Activated T-cell treated with anti-CD3 and anti-CD28 coated beads for 48 hours (primary cell): ENCODE results near the gene FAS.
"Not testable (repeated sequence)": the region's sequence is repeated elsewhere in the genome, so short reads cannot be mapped to it uniquely, and the experiment has no call there.

Experiments
- DNase-seq: peaks from one replicate; pipeline ENCODE4 v3.0.0-alpha.2; 2020; ENCODE audit warnings: low read depth

FAS gene

DNA sequence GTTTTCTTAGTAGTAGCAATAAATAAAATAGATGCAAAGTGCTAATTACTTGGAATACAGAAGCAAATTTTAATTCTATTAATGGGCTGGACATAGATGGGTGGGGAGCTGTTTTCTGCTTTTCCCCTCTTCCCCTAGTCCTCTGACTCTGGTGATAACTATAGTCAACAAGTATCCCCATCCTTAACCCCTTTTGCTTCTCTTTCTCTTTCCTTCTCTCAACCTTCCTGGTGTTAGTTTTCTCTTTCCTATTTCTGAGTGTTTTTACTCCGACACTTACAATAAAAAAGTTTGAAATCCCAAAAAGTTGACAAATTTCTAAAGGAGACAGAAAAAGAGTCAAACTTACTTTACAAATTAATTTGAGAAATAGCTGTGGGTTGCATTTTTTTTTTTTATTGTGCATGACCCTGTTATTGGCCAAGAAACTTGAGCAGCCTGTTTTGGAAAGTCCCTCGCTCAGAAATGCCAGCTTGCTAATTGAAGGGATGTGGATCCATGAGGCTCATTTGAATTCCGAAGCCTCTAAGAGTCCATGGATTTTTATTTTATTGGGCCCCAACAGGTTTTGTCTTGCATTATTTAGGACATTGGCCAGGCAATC lies 2.4 kb downstream of the FAS start:
- DNase-seq = no peak

DNA sequence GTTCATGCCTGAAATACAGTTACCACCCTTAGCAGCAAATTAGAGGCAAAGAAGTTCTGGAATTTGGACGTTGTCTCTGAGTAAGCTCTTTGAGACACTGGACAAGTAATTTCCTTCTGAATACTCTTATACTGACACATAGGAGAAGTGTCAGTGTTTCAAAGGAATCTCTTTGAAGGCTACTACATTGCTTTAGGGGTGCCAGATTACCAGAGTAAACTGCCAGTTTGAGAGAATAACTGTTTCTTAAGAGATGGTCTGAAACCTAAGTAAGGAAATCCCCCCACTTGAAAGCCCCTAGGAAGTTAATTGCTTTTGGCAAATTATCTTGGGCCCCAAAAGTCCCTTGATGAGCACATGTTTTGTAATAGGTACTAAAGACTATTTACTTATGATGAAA lies 3.4 kb downstream of the FAS start:
- no peak for DNase-seq

DNA sequence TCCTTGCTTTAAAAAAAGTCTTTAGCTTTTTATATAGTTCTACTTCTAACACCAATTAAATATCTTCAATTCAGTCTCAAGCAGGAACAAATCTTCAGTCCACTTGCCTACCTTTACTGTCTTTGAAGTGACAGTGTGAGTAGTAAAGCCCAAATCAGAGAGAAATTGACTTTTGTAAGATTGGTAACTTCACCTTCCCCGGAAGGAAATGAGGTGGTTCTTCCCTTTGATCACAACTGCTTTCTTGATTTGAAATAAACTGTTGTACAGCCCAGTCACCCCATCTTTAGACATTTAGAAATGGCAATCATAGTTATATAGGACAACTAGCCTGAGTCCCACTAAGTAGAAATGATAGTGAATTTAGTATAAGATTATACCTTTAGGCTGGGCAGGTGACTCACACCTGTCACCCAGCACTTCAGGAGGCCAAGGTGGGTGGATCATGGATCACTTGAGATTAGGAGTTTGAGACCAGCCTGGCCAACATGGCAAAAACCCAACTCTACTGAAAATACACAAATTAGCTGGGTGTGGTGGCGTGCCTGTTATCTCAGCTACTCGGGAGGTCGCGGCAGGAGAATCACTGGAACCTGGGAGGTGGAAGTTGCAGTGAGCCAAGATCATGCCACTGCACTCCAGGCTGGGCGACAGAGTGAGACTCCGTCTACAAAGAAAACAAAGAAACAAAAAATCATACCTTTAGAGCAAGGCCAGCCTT lies 4.7 kb downstream of the FAS start:
- DNase-seq = no peak

DNA sequence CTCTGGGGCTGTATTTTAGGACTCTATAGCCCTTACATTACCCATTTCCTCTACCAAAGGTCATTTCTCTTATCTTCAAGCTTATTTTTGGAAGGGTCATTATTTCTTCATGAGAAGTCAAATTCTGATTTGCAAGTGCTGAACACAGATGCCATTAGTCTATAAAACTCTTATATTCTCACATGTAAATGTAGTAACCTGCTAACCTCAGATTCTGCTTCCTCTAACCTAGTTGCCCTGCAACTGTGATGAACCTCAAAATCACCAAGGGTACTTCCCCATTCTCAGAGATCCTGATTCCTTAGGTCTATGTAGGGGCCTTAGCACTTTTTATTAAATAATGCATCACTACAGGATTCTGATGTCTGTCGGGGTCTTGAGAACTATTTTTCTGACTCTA lies 6.3 kb downstream of the FAS start:
- no peak for DNase-seq

DNA sequence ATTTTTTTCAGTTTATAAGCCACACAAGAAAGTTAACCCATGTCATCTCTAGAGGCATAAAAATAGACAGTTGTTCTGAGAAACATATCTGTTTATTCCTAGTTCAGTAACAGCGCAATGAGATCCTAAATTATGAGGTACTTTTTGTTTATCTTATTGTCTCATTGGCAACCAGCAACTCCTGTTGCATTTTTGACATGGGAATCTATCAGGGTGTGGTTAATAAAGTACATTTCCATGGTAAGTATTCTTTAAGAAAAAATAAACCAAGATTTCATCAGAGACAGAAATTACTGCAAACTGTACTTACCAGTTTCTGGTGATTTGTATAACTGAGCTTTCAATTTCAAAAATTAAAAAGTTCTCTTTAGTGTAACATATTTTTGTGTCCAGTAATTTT lies 9.0 kb downstream of the FAS start:
- no peak for DNase-seq

DNA sequence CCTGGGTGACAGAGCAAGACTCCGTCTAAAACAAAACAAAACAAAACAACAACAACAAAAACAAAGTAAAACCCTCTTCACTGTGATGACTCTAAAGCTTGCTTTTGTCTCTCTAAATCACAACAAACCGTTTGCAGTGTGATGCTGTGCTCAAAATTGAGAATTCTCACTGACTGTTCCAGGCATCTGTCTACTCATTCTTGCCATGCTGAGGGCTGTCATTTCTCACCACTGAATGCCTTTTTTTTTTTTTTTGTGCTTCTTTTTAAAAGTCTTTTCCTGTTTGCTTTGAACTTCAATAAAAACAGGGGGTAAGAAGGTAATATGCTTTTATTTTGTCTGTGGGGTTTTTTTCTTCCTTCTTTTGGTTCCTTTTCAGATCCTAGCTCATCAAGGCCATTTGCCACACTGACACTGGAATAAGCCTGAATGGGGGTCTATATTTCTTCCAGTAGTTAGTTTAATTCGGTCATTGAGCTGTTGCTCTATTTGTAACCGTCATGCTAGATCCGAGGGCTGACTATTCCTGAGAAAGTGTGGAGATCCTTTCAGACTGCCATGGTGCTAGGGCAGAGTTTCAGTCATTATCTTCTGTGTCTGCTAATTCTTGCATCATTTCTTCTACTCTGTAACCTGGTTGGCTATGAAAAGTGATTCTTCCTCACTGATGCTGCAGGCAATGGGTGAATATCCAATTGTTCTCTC lies 10.6 kb downstream of the FAS start:
- no peak for DNase-seq

DNA sequence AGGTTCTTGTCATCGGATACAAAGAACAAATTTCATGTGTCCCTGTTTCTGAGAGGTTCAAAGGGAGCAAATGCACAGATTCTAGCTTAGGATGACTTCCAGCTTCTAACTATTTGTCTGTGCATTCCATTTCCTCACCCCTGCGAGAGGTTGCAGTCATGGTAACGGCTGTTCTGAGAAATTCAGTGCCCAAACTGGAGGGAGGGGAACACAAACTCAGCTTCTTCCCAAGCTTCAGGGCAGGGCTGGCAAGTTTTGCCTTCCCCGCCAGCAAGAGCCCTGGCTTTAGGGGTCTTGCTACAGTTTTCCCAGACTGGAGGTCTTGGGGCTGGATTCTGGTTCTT lies 11.1 kb downstream of the FAS start:
- no peak for DNase-seq

DNA sequence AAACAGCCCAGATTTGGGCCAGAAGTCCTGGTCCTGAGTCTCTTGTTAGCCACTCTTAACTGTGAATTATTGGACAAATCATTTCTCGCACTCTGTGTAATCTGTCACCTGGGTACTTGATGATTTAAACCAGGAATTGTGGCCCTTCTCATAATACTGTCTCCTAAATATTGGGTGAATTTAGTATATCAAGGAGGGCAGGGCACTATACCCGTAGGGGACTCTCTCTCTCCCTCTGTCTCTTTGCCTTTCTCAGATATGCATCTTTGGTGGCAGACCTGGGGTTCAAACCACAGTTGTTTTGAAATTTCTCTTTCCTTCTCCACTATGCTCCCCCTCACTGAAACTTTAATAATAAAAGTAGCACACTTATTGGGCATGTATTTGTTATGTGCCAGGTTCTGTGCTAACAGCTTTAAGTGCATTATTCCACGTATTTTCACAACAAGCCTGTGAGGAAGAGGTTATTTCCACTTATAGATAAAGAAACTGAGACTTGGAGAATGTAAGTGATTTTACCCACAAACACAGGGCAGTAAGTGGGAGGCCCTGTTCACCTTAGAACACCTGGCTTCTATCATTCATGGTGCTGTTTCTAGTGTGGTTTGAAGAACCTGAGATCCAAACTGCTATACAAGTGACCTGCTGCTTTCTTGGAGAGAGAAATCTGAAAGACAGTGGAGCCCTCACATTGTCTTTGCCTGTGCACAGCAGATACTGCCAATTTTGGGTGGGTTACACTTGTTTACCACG lies 11.8 kb downstream of the FAS start:
- no peak for DNase-seq

DNA sequence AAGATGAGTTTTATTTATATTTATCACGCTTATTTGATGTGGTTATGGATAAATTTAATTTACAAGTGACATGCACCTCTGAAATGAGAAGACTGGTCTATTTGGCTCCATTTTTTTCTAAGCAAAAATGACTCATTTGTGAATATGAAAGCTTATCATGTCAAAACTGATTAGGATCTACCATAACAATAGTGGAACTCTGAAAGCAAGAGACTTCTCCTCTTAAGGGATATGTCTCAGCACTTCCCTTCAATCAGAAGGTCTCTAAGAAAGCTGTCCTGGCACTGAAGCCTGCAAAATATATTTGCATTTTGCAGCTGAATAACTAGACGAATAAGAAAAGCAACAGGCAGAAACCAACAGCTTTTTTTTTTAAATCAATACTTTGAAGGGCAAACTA lies 12.7 kb downstream of the FAS start:
- DNase-seq = no peak

DNA sequence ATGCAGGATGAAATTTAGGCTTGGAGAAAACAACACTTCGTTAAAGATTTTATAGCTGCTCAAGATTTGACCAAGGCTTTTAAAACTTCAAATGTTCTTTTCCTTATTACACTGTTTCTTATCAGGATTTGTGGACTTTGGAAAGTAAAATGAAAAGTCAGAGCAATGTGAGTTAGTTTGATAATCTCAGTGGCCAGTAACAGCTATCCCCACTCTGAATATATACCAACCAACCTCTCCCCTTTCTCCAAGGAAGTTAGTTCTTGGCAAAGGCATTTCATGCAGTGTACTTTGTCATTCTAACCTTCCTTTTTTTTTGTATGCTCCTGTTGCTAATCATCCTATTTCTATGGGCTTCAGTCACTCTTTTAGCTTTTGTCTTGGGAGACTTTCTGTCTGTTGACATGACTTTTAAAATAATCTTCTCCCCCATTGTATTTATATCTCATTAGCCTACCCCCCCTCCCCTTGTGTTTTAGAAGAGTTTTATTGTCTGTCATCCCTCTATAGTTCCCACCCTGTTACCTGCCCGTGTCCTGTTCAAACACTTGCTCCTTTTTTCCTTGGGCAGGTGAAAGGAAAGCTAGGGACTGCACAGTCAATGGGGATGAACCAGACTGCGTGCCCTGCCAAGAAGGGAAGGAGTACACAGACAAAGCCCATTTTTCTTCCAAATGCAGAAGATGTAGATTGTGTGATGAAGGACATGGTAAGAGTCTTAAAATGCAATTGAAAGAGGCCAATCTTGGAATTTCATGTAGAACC lies 16.7 kb downstream of the FAS start:
- no peak for DNase-seq

DNA sequence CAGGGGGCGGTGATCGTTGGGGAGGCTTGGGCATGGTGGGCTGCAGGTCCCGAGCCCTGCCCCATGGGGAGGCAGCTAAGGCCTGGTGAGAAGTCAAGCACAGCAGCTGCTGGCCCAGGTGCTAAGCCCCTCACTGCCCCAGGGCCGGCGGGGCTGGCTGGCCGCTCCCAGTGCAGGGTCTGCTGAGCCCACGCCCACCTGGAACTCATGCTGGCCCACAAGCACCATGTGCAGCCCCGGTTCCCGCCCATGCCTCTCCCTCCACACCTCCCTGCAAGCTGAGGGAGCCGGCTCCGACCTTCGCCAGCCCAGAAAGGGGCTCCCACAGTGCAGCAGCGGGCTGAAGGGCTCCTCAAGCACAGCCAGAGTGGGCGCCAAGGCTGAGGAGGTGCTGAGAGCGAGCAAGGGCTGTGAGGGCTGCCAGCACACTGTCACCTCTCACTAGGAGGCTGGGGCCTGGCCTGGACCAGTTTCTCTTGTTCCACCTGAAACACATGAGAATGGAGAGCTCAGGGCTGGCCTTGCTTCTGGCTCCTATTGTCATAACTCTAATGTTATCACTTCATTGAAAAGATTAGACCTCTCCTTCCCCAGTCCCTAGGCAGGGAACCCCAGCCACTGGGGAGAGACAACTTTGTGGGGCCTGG lies 28.2 kb downstream of the FAS start:
- DNase-seq = not testable (repeated sequence)

DNA sequence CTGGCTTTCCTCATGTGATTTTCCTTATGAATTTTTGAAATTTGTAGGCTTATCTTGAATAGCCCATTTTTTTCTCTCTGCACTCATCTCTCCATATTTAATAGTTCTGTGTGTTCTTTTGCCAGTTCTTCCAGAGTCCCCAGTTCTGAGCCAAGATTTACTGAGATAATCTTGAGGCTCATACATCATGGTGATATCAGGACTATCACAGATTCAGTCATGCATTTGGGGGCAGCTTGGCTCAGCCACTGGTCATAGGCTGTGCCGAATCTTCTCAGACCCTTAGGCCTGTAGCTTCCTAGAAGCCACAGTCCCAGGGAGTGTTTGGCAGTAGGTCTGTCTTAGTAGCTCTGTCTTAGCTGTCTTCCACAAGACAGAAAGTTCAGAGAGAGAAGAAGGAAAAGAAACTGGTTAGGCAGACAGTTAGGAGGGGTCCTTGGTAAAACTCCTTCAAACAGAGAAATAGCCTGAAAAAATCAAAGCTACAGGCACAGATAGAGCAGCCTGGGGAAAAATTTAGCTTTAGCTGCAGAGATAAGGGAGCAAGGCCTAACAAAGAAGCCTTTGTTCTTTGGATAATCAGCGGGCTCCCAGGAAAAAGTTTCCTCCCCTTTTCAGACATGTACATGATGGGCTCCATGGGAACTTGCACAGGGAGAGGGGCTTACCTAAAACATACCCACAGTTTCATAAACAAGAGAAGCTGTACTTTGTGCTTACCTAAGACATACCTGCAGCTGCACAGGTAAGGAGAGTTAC lies 29.1 kb downstream of the FAS start:
- DNase-seq = no peak

DNA sequence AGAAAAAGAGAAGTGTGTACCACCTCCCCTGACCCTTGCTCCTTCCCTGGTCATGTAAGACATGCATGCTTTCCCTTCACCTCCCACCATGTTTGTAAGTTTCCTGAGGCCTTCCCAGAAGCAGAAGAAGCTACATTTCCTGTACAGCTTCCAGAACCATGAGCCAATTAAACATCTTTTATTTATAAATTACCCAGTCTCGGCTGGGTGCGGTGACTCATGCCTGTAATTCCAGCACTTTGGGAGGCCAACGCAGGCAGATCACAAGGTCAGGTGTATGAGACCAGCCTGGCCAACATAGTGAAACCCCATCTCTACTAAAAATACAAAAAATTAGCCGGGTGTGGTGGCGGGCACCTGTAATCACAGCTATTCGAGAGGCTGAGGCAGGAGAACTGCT lies 30.9 kb downstream of the FAS start:
- not testable (repeated sequence) for DNase-seq

DNA sequence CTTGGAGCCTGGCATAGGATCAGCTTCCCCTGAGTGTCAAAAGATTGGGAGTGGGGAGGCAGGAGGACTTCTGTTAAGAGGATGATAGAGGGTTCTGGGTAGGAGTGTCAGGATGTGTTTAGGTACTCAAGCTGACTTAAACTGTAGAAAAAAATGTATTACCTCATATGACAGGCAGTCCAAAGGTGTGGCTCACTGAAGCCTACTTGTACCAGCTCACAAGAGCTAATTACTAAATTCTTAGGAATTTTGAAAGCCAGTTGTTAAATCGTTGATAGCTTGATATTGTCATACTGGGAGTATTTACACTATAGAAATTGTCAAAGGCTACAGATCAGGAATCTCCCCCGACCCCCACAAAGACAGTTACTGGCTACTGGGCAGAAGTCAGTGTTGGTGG lies 32.1 kb downstream of the FAS start:
- no peak for DNase-seq

DNA sequence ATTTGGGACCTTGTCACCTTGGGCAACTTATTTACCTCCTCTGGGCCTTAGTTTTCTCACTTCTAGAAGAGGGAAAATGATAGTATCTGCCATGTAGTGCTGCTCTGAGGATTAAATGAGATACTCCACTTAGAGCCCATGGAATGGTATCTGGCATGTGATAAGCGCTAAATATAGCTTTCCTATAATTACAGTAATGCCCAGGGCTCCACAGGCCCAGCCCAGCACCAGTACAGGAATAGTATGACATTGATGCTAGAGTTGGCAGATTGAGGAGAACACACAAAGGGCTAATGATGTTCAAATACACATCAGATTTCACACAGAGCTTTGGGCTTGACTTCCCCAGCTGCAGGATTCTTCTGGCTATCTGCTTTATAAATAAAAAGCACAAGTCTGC lies 34.9 kb downstream of the FAS start:
- no peak for DNase-seq

DNA sequence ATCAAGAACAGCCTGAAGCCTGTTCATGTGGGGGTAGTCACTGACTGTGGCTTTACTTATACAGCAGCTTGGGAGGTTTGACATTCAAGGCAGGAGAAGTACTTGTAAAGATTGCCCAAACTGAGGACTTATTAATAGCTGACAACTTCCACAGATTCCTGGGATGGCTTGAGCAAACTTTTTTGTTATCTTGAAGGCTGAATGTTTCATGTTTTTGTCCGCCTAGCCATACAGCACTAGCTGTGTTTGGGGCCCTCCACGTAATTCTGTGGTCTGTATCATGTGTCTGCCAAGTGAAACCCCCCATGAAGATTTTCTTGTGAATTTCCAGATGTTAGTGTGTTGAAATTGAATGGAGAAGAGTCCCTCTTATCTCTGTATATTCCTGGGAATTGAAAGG lies 38.6 kb downstream of the FAS start:
- no peak for DNase-seq

DNA sequence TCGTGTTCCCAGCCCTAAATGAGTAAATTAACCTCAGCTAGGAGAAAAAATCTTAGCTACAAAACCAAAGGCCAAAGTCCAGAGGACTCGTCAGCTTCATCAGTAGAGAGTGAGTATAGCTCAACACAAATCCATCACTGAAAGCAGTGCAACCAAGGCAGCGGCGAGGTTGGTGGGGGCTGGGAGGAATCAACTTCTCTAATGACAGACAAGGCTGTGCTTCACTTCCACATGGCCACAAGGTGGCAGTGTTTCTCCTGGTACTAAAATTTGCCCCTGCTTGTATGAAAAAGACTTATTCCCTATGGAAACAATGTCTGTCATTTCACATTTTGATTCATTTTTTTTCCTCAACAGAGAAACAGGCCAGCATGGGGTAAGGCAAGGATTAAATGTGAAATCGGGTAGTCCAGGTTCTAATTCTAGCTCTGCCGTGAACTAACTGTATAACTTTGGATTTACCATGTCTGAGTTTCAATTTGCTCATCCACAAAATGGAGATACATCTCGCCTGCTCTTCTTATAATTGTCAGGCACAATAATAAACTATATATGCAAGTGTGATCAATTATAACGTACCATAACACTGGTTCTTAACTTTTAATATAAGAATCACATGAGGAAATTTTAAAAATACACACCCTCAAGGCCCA lies 39.3 kb downstream of the FAS start:
- DNase-seq = peak; percentile 49

DNA sequence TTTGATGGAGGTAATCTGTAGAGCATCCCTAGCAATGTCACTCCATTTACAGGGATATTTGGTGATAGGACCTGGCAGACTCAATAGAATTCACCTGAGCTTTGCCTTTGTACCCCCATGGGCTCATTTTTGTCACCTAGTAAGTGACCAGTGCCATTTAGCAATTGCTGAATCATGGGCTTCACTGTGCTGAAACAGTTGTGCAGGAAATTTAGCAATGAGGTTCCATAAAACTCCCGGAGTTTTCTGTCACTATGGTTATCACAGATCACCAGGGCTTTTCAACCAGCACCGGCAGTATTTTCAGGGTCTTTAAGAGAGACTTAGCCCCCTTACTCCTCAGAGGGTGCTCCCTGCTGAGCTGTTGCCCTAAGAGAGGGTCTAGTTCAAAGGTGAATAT lies 40.2 kb downstream of the FAS start:
- no peak for DNase-seq

DNA sequence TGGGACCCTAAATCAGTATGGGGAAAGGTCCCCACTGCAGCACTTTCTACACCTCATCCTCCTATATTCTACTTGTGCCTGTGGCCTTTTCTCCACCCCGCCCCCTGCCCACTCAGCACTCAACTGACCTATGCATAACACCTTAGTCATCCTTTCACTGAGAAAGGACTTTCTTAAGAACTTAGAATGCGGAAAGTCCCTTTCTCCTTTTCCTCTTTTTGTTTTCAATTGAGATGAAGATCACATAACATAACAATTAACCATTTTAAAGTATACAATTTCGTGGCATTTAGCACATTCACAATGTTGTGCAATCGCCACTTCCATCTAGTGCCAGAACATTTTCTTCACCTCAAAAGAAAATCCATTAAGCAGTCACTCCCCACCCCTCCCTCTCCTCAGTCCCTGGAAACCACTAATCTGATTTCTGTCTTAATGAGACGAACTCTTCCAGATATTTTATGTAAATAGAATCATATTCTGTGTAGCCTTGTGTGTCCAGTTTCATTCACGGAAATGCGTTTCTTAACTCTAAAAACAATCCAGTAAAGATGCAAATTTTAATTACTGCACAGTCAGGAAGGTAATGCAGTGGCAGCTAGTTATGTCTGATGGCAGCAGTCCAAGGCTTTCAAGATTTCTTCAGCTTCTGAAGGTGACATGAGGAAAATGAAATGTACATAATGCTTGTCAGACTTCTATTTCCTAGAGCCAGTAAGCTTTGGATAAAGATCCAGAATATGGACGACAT lies 41.7 kb downstream of the FAS start:
- peak; percentile 66 for DNase-seq

DNA sequence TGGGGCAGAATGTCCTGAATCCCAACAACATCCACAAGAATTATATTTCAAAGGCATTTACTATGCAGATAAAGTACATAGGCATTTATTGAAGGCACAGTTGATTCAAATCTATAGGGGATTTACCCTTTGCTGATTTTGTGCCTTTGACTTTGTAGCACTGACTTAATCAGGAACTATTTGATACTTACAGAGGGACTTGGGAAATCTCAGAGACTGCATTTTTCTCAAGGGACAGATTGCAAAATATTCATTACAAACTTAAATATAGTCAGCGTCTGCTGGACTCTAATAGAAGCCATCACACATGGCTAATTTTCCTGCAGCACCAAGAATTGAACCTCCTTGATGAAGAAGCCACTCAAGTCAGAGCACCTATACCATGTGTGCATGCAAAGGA lies 44.9 kb downstream of the FAS start:
- no peak for DNase-seq
